GM23338 (cell line): Measurements from ENCODE around the gene SLC25A39. TPM values are rescaled to one million over a fixed set of nuclear protein-coding genes. Genes with fewer than 3 reads are reported as not detected.
"Not testable (repeated sequence)": the region's sequence is repeated elsewhere in the genome, so short reads cannot be mapped to it uniquely, and the experiment has no call there.

ENCODE experiments used
- ATAC-seq: fragments of 200-7000 bp; cut with Tn5 transposase; 3 replicates; pipeline ENCODE4 v1.9.1; 2020
- DNase-seq: peaks from one replicate; pipeline ENCODE4 v3.0.0-alpha.2; 2015; ENCODE audit warnings: low spot score
- H2AFZ ChIP-seq: fragments of 200-600 bp; sonication (generic); 2 replicates; pipeline ENCODE4 v1.8.0; 2016; ENCODE audit warnings: antibody characterized with exemption, mild to moderate bottlenecking, moderate library complexity
- H3F3A ChIP-seq: fragments of 200-600 bp; sonication (generic); replicated peaks from 2 replicates; pipeline ENCODE4 v1.8.0; 2017; ENCODE audit warnings: antibody characterized with exemption, mixed run types, low read depth
- H3K27ac ChIP-seq: fragments of 200-600 bp; sonication (generic); 2 replicates; pipeline ENCODE4 v1.6.1; 2016; ENCODE audit warnings: low read depth
- H3K27me3 ChIP-seq: fragments of 200-600 bp; sonication (generic); 2 replicates; pipeline ENCODE4 v1.8.0; 2016; ENCODE audit warnings: mild to moderate bottlenecking, mixed run types, moderate library complexity; ENCODE audit not compliant: insufficient read depth
- H3K36me3 ChIP-seq: fragments of 200-600 bp; sonication (generic); 2 replicates; pipeline ENCODE4 v1.8.0; 2016; ENCODE audit warnings: mild to moderate bottlenecking; ENCODE audit not compliant: insufficient read depth
- H3K4me1 ChIP-seq: fragments of 200-600 bp; sonication (generic); 2 replicates; pipeline ENCODE4 v1.8.0; 2016; ENCODE audit warnings: mild to moderate bottlenecking, moderate library complexity; ENCODE audit not compliant: insufficient read depth
- H3K4me2 ChIP-seq: fragments of 200-600 bp; sonication (generic); 2 replicates; pipeline ENCODE4 v1.7.1; 2017; ENCODE audit warnings: mixed run types
- H3K4me3 ChIP-seq: fragments of 200-600 bp; sonication (generic); 2 replicates; pipeline ENCODE4 v1.6.1; 2016; ENCODE audit warnings: mixed run types
- H3K79me2 ChIP-seq: fragments of 200-600 bp; sonication (generic); replicated peaks from 2 replicates; pipeline ENCODE4 v1.8.0; 2017; ENCODE audit warnings: mild to moderate bottlenecking; ENCODE audit not compliant: insufficient read depth
- H3K9me2 ChIP-seq: fragments of 200-600 bp; sonication (generic); 2 replicates; pipeline ENCODE4 v1.8.0; 2017; ENCODE audit not compliant: insufficient read depth
- H4K20me1 ChIP-seq: fragments of 200-600 bp; sonication (generic); replicated peaks from 2 replicates; pipeline ENCODE4 v1.8.0; 2017; ENCODE audit warnings: mild to moderate bottlenecking; ENCODE audit not compliant: insufficient read depth
- H3K27ac Mint-ChIP-seq: 2 replicates; pipeline ENCODE4 v1.8.0; 2020; ENCODE audit warnings: inconsistent platforms, mild to moderate bottlenecking, moderate library complexity, mixed read lengths
- H3K27me3 Mint-ChIP-seq: 3 replicates; pipeline ENCODE4 v1.8.0; 2022; ENCODE audit warnings: low read depth, mild to moderate bottlenecking, moderate library complexity, mixed read lengths, inconsistent platforms; ENCODE audit not compliant: insufficient read depth, poor library complexity
- H3K36me3 Mint-ChIP-seq: 3 replicates; pipeline ENCODE4 v1.8.0; 2021; ENCODE audit warnings: low read depth, mild to moderate bottlenecking, inconsistent platforms, moderate library complexity, mixed read lengths
- H3K4me1 Mint-ChIP-seq: 3 replicates; pipeline ENCODE4 v1.8.0; 2020; ENCODE audit warnings: mild to moderate bottlenecking, inconsistent platforms, mixed read lengths
- H3K4me3 Mint-ChIP-seq: 3 replicates; pipeline ENCODE4 v1.8.0; 2021; ENCODE audit warnings: moderate library complexity, mild to moderate bottlenecking, inconsistent platforms, mixed read lengths
- H3K9me3 Mint-ChIP-seq: 3 replicates; pipeline ENCODE4 v1.8.0; 2020; ENCODE audit warnings: moderate library complexity, mild to moderate bottlenecking, inconsistent platforms, mixed read lengths
- JUNB ChIP-seq: IDR thresholded peaks from one replicate; pipeline ENCODE4 v1.6.1; 2016; ENCODE audit warnings: antibody characterized with exemption; ENCODE audit not compliant: unreplicated experiment
- polyA plus RNA-seq: library from polyadenylated mRNA; unstranded; fragments of >200 nt; fragmentation: Nextera tagmentation; extraction: Ambion mirVana; gene quantifications from 2 replicates; pipeline ENCODE4 v1.2.1, GENCODE V29; 2016
- total RNA-seq: library from RNA; depleted of rRNA; stranded (reverse); fragments of >200 nt; shearing (Covaris generic); gene quantifications from 2 replicates; pipeline ENCODE4 v1.2.3, GENCODE V29; 2014
- TF ChIP-seq, protein P1 (sequence below), 2 experiments: fragments of 200-600 bp in 1 of 2; sonication (generic) in 1 of 2; conservative IDR thresholded peaks; 2 replicates each; pipeline versions ENCODE4 v1.5.1 to v1.6.1; 2016 to 2017; ENCODE audit warnings: antibody characterized with exemption in 2 of 2, low read depth in 2 of 2, mild to moderate bottlenecking in 2 of 2, moderate library complexity in 1 of 2

SLC25A39 gene
- total and polyA plus RNA-seq, 2 experiments from 2014 or later: 184 to 202 TPM

DNA sequence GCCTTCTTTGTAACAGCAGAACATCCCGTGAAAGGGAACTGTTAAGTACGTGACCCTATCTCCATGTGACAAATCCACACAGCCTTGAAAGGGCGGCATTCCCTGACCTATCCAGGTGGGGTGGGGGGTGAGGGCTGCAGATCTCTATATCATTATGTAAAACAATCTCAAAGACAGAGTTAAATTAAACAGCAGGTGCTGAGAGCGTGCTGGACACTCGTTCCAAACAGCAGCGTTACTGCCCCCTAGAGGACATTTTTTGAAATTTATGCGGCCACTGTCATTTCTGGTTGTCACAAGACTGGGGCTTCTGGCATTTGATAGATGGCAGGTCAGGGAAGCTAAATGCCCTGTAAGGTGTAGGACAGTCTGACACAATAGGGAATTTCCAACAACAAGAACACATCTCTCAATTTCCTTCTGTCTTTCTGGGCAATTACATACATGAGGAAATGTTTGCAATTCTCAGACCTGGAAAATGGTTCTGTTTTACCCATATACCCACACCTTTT lies 6.7 kb upstream of the SLC25A39 start:
- Mint-ChIP-seq H3K27me3 (peaks cover 13% of the 10 kb centered on the region), H3K27ac (no peak overlapping the region), H3K36me3 (no peaks in the 10 kb centered on the region), H3K9me3 (no peaks in the 10 kb centered on the region), H3K4me1 (peaks cover 13% of the 10 kb centered on the region), H3K4me3 (no peak overlapping the region; the same call in 2 of the 3 replicates)
- peaks cover under 1% of the 10 kb centered on the region; the same call in 1 of the 2 replicates for H3K27me3 ChIP-seq
- no peaks in the 10 kb centered on the region for H3K9me2 ChIP-seq
- peak; percentile 21 for ATAC-seq
- no peak overlapping the region for H2AFZ ChIP-seq
- DNase-seq: peak; percentile 93
- H3K4me2 ChIP-seq: no peak overlapping the region
- TF ChIP-seq, protein P1, sequence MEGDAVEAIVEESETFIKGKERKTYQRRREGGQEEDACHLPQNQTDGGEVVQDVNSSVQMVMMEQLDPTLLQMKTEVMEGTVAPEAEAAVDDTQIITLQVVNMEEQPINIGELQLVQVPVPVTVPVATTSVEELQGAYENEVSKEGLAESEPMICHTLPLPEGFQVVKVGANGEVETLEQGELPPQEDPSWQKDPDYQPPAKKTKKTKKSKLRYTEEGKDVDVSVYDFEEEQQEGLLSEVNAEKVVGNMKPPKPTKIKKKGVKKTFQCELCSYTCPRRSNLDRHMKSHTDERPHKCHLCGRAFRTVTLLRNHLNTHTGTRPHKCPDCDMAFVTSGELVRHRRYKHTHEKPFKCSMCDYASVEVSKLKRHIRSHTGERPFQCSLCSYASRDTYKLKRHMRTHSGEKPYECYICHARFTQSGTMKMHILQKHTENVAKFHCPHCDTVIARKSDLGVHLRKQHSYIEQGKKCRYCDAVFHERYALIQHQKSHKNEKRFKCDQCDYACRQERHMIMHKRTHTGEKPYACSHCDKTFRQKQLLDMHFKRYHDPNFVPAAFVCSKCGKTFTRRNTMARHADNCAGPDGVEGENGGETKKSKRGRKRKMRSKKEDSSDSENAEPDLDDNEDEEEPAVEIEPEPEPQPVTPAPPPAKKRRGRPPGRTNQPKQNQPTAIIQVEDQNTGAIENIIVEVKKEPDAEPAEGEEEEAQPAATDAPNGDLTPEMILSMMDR (conservative IDR thresholded peaks at IDR 0.05; ENCODE audit: low read depth in 2 of 2): peak; percentile 80 to 87
- TF ChIP-seq JUNB: no peak
- no peaks in the 10 kb centered on the region for H3K36me3 ChIP-seq
- H3F3A ChIP-seq: 0 out of 2 replicates have a peak, but pooled peaks cover 2% of the 10 kb centered on the region
- H4K20me1 ChIP-seq: no peaks in the 10 kb centered on the region
- no peaks in the 10 kb centered on the region; the same call in 1 of the 2 replicates for H3K4me1 ChIP-seq
- no peaks in the 10 kb centered on the region for H3K79me2 ChIP-seq
- H3K27ac ChIP-seq: no peak overlapping the region
- no peak overlapping the region for H3K4me3 ChIP-seq

DNA sequence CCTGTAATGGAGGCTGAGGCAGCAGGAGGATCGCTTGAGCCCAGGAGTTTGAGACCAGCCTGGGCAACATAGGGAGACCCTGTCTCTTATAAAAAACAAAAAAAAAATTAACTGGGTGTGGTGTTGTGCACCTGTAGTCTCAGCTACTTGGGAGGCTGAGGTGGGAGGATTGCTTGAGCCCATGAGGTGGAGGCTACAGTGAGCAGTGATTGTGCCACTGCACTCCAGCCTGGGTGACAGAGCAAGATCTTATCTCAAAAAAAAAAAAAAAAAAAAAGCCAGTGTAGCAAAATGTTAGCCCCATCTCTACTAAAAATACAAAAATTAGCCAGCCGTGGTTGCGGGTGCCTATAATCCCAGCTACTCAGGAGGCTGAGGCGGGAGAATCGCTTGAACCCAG lies 5.6 kb upstream of the SLC25A39 start:
- not testable (repeated sequence) for H3K36me3 Mint-ChIP-seq, H3K27ac Mint-ChIP-seq, DNase-seq, H3K9me3 Mint-ChIP-seq, H3K9me2 ChIP-seq, H2AFZ ChIP-seq, H3K36me3 ChIP-seq, H3K79me2 ChIP-seq, H3F3A ChIP-seq, H3K27ac ChIP-seq, ATAC-seq, H3K4me1 ChIP-seq, H3K4me3 Mint-ChIP-seq, H4K20me1 ChIP-seq, H3K4me2 ChIP-seq, H3K4me3 ChIP-seq
- H3K4me1 Mint-ChIP-seq: peaks cover 13% of the 10 kb centered on the region
- peaks cover 22% of the 10 kb centered on the region for H3K27me3 Mint-ChIP-seq
- peaks cover 11% of the 10 kb centered on the region for H3K27me3 ChIP-seq

DNA sequence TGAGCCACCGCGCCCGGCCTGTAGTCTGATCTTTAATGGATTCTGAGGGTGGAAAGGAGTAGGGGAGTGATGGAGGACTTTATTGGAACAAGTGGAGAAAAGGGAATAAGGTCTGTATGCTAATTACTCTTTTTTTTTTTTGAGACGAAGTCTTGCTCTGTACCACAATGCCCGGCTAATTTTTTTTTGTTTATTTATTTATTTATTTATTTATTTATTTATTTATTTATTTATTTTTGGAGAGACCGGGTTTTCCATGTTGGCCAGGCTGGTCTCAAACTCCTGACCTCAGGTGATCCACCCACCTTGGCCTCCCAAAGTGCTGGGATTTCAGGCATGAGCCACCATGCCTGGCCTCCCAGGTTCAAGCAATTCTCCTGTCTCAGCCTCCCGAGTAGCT lies 4.9 kb upstream of the SLC25A39 start:
- not testable (repeated sequence) for H3K27ac ChIP-seq, H3K9me2 ChIP-seq, H3K36me3 Mint-ChIP-seq, DNase-seq, H3K79me2 ChIP-seq, H3K36me3 ChIP-seq, ATAC-seq, H3K4me3 Mint-ChIP-seq, H4K20me1 ChIP-seq, H3K4me3 ChIP-seq, H2AFZ ChIP-seq, H3K4me2 ChIP-seq, H3K4me1 ChIP-seq, H3K27ac Mint-ChIP-seq, H3K9me3 Mint-ChIP-seq
- peaks cover 12% of the 10 kb centered on the region for H3K4me1 Mint-ChIP-seq
- H3F3A ChIP-seq: peaks cover 10% of the 10 kb centered on the region; the same call in 1 of the 2 replicates
- H3K27me3 ChIP-seq: peaks cover 16% of the 10 kb centered on the region
- H3K27me3 Mint-ChIP-seq: peaks cover 25% of the 10 kb centered on the region
